K562 (cell line): ENCODE data around the gene HMBS. TPM values are rescaled to one million over a fixed set of nuclear protein-coding genes. Genes with fewer than 3 reads are reported as not detected.

Experiments
- BMI1 ChIP-seq: fragments of 150-350 bp; IDR thresholded peaks from 2 replicates; pipeline ENCODE4 v1.6.1; 2014; ENCODE audit warnings: low read length
- CGGBP1 ChIP-seq: fragments of 250-450 bp; sonication (Bioruptor Pico); IDR thresholded peaks from 2 replicates; pipeline ENCODE4 v1.9.0; 2021; ENCODE audit warnings: mild to moderate bottlenecking
- CHCHD3 ChIP-seq: fragments of 250-450 bp; sonication (Bioruptor Pico); IDR thresholded peaks from 2 replicates; pipeline ENCODE4 v2.1.2; 2022; ENCODE audit warnings: mild to moderate bottlenecking
- E2F8 ChIP-seq: fragments of 450-650 bp; IDR thresholded peaks from 2 replicates; pipeline ENCODE4 v1.7.1; 2018; ENCODE audit warnings: mild to moderate bottlenecking, low read depth; ENCODE audit not compliant: partially characterized antibody
- ELF1 ChIP-seq: fragments of 200-800 bp; sonication (Bioruptor generic); IDR thresholded peaks from 2 replicates; pipeline ENCODE4 v1.6.1; 2016; ENCODE audit warnings: missing genetic modification characterization, missing compliant biosample characterization
- HNRNPLL ChIP-seq: fragments of 200-400 bp; formaldehyde crosslinking; IDR thresholded peaks from 2 replicates; pipeline ENCODE4 v1.6.1; 2017; ENCODE audit warnings: low read length, low read depth, mild to moderate bottlenecking; ENCODE audit not compliant: poor library complexity, severe bottlenecking
- JUNB ChIP-seq: fragments of 450-650 bp; formaldehyde crosslinking; conservative IDR thresholded peaks from 2 replicates; pipeline ENCODE4 v1.4.0; 2020; ENCODE audit warnings: mild to moderate bottlenecking
- MTA1 ChIP-seq: fragments of 450-650 bp; IDR thresholded peaks from 2 replicates; pipeline ENCODE4 v1.6.1; 2017; ENCODE audit warnings: borderline replicate concordance
- MTA3 ChIP-seq: fragments of 450-650 bp; formaldehyde crosslinking; IDR thresholded peaks from 2 replicates; pipeline ENCODE4 v1.6.1; 2017; ENCODE audit warnings: mild to moderate bottlenecking, borderline replicate concordance
- NFYB ChIP-seq: IDR thresholded peaks from 2 replicates; pipeline ENCODE4 v1.6.1; 2011; ENCODE audit warnings: mild to moderate bottlenecking, moderate library complexity; ENCODE audit not compliant: insufficient read length; ENCODE audit errors: extremely low read depth
- SMARCC2 ChIP-seq: fragments of 450-650 bp; IDR thresholded peaks from 2 replicates; pipeline ENCODE4 v1.6.1; 2017; ENCODE audit warnings: antibody characterized with exemption, moderate library complexity, mild to moderate bottlenecking, low read depth
- SMARCE1 ChIP-seq: fragments of 450-650 bp; IDR thresholded peaks from 2 replicates; pipeline ENCODE4 v1.7.1; 2016; ENCODE audit warnings: mild to moderate bottlenecking
- TOE1 ChIP-seq, 2 experiments: fragments of 450-650 bp in 1 of 2; sonication (generic) in 1 of 2; formaldehyde crosslinking in 1 of 2; IDR thresholded peaks; 2 replicates each; pipeline versions ENCODE4 v1.7.1 to v1.8.0; 2016 to 2022; ENCODE audit warnings: borderline replicate concordance in 2 of 2, mild to moderate bottlenecking in 2 of 2, antibody characterized with exemption in 1 of 2, inconsistent platforms in 1 of 2, low read depth in 1 of 2, missing genetic modification reagents in 1 of 2, moderate library complexity in 1 of 2
- TSC22D4 ChIP-seq: fragments of 450-650 bp; IDR thresholded peaks from 2 replicates; pipeline ENCODE4 v1.6.1; 2016; ENCODE audit warnings: missing genetic modification characterization, missing biosample characterization, control low read depth
- UBTF ChIP-seq, 2 experiments: IDR thresholded peaks; 2 replicates each; pipeline ENCODE4 v1.6.1; 2012; ENCODE audit warnings: improper control_type of control experiment in 2 of 2, low read depth in 2 of 2, low read length in 2 of 2, borderline replicate concordance in 1 of 2
- USF2 ChIP-seq: sonication (generic); formaldehyde crosslinking; IDR thresholded peaks from 2 replicates; pipeline ENCODE4 v1.5.0; 2020; ENCODE audit warnings: missing genetic modification reagents
- ZFX ChIP-seq: sonication (generic); formaldehyde crosslinking; IDR thresholded peaks from 2 replicates; pipeline ENCODE4 v1.8.0; 2022; ENCODE audit warnings: mild to moderate bottlenecking, missing genetic modification reagents, moderate library complexity
- ZNF277 ChIP-seq: fragments of 250-450 bp; sonication (Bioruptor Pico); IDR thresholded peaks from 2 replicates; pipeline ENCODE4 v1.8.0; 2022; ENCODE audit warnings: inconsistent platforms, mild to moderate bottlenecking, moderate library complexity, borderline replicate concordance
- ZNF347 ChIP-seq: fragments of 450-650 bp; formaldehyde crosslinking; IDR thresholded peaks from 2 replicates; pipeline ENCODE4 v1.4.0; 2020; ENCODE audit warnings: low read depth, mild to moderate bottlenecking, moderate library complexity
- polyA plus RNA-seq, 8 experiments: library from polyadenylated mRNA; depleted of rRNA in 4 of 8; stranded (reverse) in 5 of 8; unstranded in 3 of 8; fragments of >200 nt; fragmentation: Nextera tagmentation in 2 of 8; fragmentation: Illumina TruSeq in 1 of 8; extraction: Ambion mirVana in 2 of 8; extraction: Trizol in 1 of 8; gene quantifications; 2 replicates each; pipeline versions ENCODE4 v1.2.1 to v1.2.3, GENCODE V29; 2011 to 2014; ENCODE audit warnings: inconsistent platforms in 1 of 8, missing spikeins in 1 of 8
- total RNA-seq, 7 experiments: library from RNA; depleted of rRNA in 6 of 7; stranded (reverse); fragments of >200 nt in 6 of 7; fragmentation: Illumina TruSeq in 2 of 7; extraction: Trizol in 2 of 7; gene quantifications; 2 replicates each; pipeline versions ENCODE4 v1.2.1 to v1.2.3, GENCODE V29; 2011 to 2021; ENCODE audit warnings: low replicate concordance in 1 of 7

HMBS gene
- total and polyA plus RNA-seq, 9 of the 15 experiments (the other 6 are each of a cell fraction or from before 2014, with no cell fraction given) = 56.9 to 385 (median 286) TPM

GRCh38 chr11:119101759-119102423 lies 17.2 kb downstream of the HMBS start, which contains the start of gene DPAGT1 (continued):
- TF ChIP-seq UBTF (IDR thresholded peaks at IDR 0.05; ENCODE audit: borderline replicate concordance in 1 of 2, low read depth in 2 of 2, low read length in 2 of 2) = peak; percentile 70 to 73; a peak in 2 of 4 replicates
- TF ChIP-seq MTA3 = peak; percentile 41; the same call in 1 of the 2 replicates
- TF ChIP-seq ZFX (CRISPR knock-in tag) = peak; percentile 73
- peak; percentile 90 for TF ChIP-seq TOE1 (IDR thresholded peaks at IDR 0.05; ENCODE audit: borderline replicate concordance)
- TF ChIP-seq TOE1 (CRISPR knock-in tag; IDR thresholded peaks at IDR 0.05; ENCODE audit: borderline replicate concordance, low read depth) = no peak
- no peak for TF ChIP-seq SMARCE1
- TF ChIP-seq JUNB (CRISPR knock-in tag) = no peak
- TF ChIP-seq ZNF277 = no peak
- peak; percentile 87 for TF ChIP-seq USF2 (CRISPR knock-in tag)
- TF ChIP-seq E2F8 = peak; percentile 79
- no peak for TF ChIP-seq ZNF347 (CRISPR knock-in tag)
- no peak for TF ChIP-seq NFYB
- TF ChIP-seq HNRNPLL = peak; percentile 35
- no peak for TF ChIP-seq TSC22D4 (tag)
- TF ChIP-seq ELF1 = peak; percentile 91
- no peak for TF ChIP-seq CGGBP1
- no peak for TF ChIP-seq MTA1
- no peak for TF ChIP-seq CHCHD3 (CRISPR knock-in tag)
- TF ChIP-seq BMI1 = no peak
- TF ChIP-seq SMARCC2 = no peak
